Measurements from ENCODE around the gene PRAMEF1.

- no peak for TF ChIP-seq POLR2AphosphoS5 (IDR thresholded peaks at IDR 0.05)
- TF ChIP-seq EP300 (IDR thresholded peaks at IDR 0.05) = no peak
Observed at GRCh38 chr1:12745992-12746323, 45.2 kb upstream of the PRAMEF1 start, which contains the start of gene CFAP107.

Measured in gastroesophageal sphincter (tissue), 2 donors.